Endodermal cell (in vitro differentiated cells): ENCODE results near the gene RYR3. TPM values are rescaled to one million over a fixed set of nuclear protein-coding genes. Genes with fewer than 3 reads are reported as not detected.

Experiments used
- DNase-seq: peaks from one replicate; pipeline ENCODE4 v3.0.0-alpha.2; 2017
- H3K27ac ChIP-seq: 2 replicates; pipeline ENCODE4 v1.5.1; 2013; ENCODE audit warnings: mild to moderate bottlenecking, low read depth, low read length, moderate library complexity
- H3K27me3 ChIP-seq: 2 replicates; pipeline ENCODE4 v1.6.1; 2013; ENCODE audit warnings: mild to moderate bottlenecking, low read length, moderate library complexity; ENCODE audit not compliant: insufficient read depth, control insufficient read depth, poor library complexity, severe bottlenecking
- H3K36me3 ChIP-seq: 2 replicates; pipeline ENCODE4 v1.7.0; 2013; ENCODE audit warnings: mild to moderate bottlenecking, low read length, moderate library complexity; ENCODE audit not compliant: control insufficient read depth, insufficient read depth
- H3K4me1 ChIP-seq: one replicate; pipeline ENCODE4 v1.7.0; 2013; ENCODE audit warnings: low read length; ENCODE audit not compliant: control insufficient read depth, insufficient read depth
- H3K4me3 ChIP-seq: 2 replicates; pipeline ENCODE4 v1.5.1; 2013; ENCODE audit warnings: mild to moderate bottlenecking, low read length, moderate library complexity
- H3K9ac ChIP-seq: 2 replicates; pipeline ENCODE4 v1.6.1; 2013; ENCODE audit warnings: mild to moderate bottlenecking, low read length, moderate library complexity; ENCODE audit not compliant: poor library complexity, severe bottlenecking; ENCODE audit errors: extremely low read depth
- H3K9me3 ChIP-seq: 2 replicates; pipeline ENCODE4 v1.6.1; 2013; ENCODE audit warnings: mild to moderate bottlenecking, low read length, moderate library complexity; ENCODE audit not compliant: control insufficient read depth
- H3K27ac Mint-ChIP-seq: 2 replicates; pipeline ENCODE4 v1.8.0; 2020; ENCODE audit warnings: mixed read lengths
- H3K27me3 Mint-ChIP-seq: 2 replicates; pipeline ENCODE4 v1.8.0; 2021; ENCODE audit warnings: mild to moderate bottlenecking, mixed read lengths; ENCODE audit not compliant: insufficient read depth
- H3K36me3 Mint-ChIP-seq: 2 replicates; pipeline ENCODE4 v1.8.0; 2020; ENCODE audit warnings: low read depth, mixed read lengths
- H3K4me1 Mint-ChIP-seq: 2 replicates; pipeline ENCODE4 v1.8.0; 2020; ENCODE audit warnings: mixed read lengths
- H3K4me3 Mint-ChIP-seq: 2 replicates; pipeline ENCODE4 v1.8.0; 2020; ENCODE audit warnings: mild to moderate bottlenecking, moderate library complexity, mixed read lengths
- H3K9me3 Mint-ChIP-seq: 2 replicates; pipeline ENCODE4 v1.8.0; 2020; ENCODE audit warnings: mild to moderate bottlenecking, mixed read lengths
- WGBS, 2 experiments: methylation state at CpG; one replicate each; pipeline versions ENCODE4 v1.1.5 to v1.1.7; 2013; ENCODE audit warnings: missing lambda C conversion rate in 2 of 2, mixed read lengths in 1 of 2; ENCODE audit not compliant: insufficient coverage in 1 of 2, insufficient read length in 1 of 2; 5-methylcytosine and 5-hydroxymethylcytosine counted together
- total RNA-seq, 2 donors: library from RNA; stranded (reverse); fragmentation: NEBNext Ultra II Directional in 1 of 2; extraction: Animal tissue kit (Norgen Biotek cat#: 25700) in 1 of 2; gene quantifications; 2 replicates in 1 of 2; 3 replicates in 1 of 2; pipeline ENCODE4 v1.2.1, GENCODE V29; 2021
- TF ChIP-seq, protein P1 (sequence below): fragments of 200-600 bp; sonication (generic); conservative IDR thresholded peaks from 2 replicates; pipeline ENCODE4 v1.5.0; 2021; ENCODE audit warnings: antibody characterized with exemption, mild to moderate bottlenecking

Gene RYR3
- total RNA-seq, 2 donors from 2014 or later: 0.71 to 1.4 TPM

DNA sequence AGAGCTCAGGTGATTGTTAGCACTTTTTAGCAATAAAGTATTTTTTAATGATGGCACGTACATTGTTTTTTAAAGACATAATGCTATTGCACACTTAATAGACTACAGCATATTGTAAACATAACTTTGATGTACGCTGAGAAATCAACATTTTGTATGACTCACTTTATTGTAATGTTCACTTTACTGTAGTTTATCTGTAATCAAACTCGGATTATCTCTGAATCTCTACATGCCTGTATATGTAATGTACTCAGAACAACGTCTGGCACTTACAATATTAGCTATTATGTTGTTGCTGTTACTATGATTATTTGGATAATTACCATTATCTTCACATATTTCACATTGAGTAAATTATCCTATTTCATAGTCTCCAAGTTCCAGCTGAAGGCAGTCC, 519.6 kb downstream of the RYR3 start:
- H3K36me3 ChIP-seq: no peaks in the 10 kb centered on the region
- H3K4me1 ChIP-seq: peaks cover 8% of the 10 kb centered on the region
- peaks cover 20% of the 10 kb centered on the region for H3K4me1 Mint-ChIP-seq
- no peaks in the 10 kb centered on the region for H3K27me3 Mint-ChIP-seq
- no peaks in the 10 kb centered on the region for H3K36me3 Mint-ChIP-seq
- DNase-seq: no peak
- no peak overlapping the region for H3K9ac ChIP-seq
- H3K27me3 ChIP-seq: no peaks in the 10 kb centered on the region
- no peaks in the 10 kb centered on the region for H3K9me3 Mint-ChIP-seq
- no peaks in the 10 kb centered on the region for H3K9me3 ChIP-seq
- TF ChIP-seq, protein P1, sequence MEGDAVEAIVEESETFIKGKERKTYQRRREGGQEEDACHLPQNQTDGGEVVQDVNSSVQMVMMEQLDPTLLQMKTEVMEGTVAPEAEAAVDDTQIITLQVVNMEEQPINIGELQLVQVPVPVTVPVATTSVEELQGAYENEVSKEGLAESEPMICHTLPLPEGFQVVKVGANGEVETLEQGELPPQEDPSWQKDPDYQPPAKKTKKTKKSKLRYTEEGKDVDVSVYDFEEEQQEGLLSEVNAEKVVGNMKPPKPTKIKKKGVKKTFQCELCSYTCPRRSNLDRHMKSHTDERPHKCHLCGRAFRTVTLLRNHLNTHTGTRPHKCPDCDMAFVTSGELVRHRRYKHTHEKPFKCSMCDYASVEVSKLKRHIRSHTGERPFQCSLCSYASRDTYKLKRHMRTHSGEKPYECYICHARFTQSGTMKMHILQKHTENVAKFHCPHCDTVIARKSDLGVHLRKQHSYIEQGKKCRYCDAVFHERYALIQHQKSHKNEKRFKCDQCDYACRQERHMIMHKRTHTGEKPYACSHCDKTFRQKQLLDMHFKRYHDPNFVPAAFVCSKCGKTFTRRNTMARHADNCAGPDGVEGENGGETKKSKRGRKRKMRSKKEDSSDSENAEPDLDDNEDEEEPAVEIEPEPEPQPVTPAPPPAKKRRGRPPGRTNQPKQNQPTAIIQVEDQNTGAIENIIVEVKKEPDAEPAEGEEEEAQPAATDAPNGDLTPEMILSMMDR: no peak
- H3K4me3 Mint-ChIP-seq: no peak overlapping the region
- no peak overlapping the region for H3K27ac Mint-ChIP-seq
- H3K27ac ChIP-seq: no peak overlapping the region
- H3K4me3 ChIP-seq: no peak overlapping the region
- WGBS, 2 experiments: 100% methylated on average over 3 of the region's 4 CpGs; no CpG with 5 or more reads in 1 of the 2 experiments

DNA sequence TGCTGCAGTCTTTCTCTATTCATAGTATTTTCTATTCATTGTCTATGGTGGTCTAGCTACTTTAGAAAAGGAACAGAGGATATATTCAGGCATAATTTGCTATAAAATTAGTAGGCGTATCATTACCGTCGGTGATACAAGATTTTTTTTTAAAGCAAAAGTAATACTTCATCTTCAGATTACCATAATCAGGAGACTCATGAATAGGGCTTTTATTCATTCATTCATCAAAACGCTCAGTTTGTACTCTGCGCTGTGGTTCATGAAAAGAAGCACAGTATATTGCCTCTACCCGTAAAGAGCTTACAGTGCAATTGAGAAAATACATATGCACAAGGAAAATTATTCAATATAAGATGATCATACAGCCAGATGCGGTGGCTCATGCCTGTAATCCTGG, 520.9 kb downstream of the RYR3 start:
- TF ChIP-seq, protein P1: no peak
- Histone ChIP-seq H3K9me3 (no peaks in the 10 kb centered on the region), H3K4me1 (peaks cover 8% of the 10 kb centered on the region), H3K27ac (no peak overlapping the region), H3K27me3 (no peaks in the 10 kb centered on the region), H3K36me3 (no peaks in the 10 kb centered on the region), H3K9ac (no peak overlapping the region), H3K4me3 (no peak overlapping the region)
- DNase-seq: no peak
- 88 to 90% methylated on average over 7 of the region's 7 CpGs for whole genome bisulfite sequencing, 2 experiments
- no peak overlapping the region for H3K27ac Mint-ChIP-seq
- H3K36me3 Mint-ChIP-seq: no peaks in the 10 kb centered on the region
- H3K4me3 Mint-ChIP-seq: no peak overlapping the region
- H3K9me3 Mint-ChIP-seq: no peaks in the 10 kb centered on the region
- no peaks in the 10 kb centered on the region for H3K27me3 Mint-ChIP-seq
- H3K4me1 Mint-ChIP-seq: peaks cover 22% of the 10 kb centered on the region

DNA sequence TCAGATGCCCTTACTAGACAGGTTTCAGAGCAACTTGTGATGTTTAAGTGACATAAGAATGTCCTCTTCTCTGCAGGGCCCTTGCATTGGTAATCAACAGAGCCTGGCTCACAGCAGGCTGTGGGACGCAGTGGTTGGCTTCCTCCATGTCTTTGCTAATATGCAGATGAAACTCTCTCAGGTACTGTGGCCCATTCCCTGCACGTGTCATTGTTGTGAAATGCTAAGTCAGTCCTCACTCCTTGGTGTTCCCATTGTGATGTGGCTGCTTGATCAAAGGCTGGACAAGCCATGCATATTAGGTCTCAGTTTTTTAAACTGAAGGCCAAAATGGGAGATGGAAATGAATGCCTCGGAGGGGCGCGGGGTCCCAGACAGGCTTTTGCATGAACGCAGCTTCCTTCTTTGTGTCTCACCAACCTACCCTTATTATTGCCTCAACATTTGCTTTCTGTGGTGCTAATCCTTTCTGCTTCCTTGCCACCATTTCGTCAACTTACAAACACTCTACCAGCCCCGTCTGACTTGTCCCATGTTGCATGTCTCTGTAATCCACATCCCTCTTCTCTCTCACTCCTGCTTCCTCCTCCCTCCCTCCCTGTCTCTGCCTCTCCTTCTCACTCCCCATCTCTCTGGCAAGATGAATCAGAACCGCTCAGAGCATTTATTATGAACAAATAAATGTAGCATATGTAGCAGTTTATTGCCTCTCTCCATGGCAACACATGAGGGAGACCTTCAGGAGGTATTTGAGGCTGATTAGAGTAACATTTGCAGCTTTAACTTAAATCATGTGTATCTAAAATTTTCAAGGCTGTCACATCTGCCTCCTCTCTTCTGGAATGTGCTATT, 524.4 kb downstream of the RYR3 start:
- WGBS, 2 experiments: 24 to 30% methylated on average over 7 to 8 of the region's 9 CpGs
- no peaks in the 10 kb centered on the region for H3K9me3 ChIP-seq
- H3K4me3 ChIP-seq: no peak overlapping the region
- no peaks in the 10 kb centered on the region for H3K27me3 ChIP-seq
- peak overlapping the region; percentile 3 for H3K27ac ChIP-seq
- H3K9me3 Mint-ChIP-seq: no peaks in the 10 kb centered on the region
- peak overlapping the region; percentile 20 for H3K27ac Mint-ChIP-seq
- H3K9ac ChIP-seq: no peak overlapping the region
- peaks cover 22% of the 10 kb centered on the region for H3K4me1 Mint-ChIP-seq
- no peak overlapping the region for H3K4me3 Mint-ChIP-seq
- no peaks in the 10 kb centered on the region for H3K36me3 ChIP-seq
- peaks cover 8% of the 10 kb centered on the region for H3K4me1 ChIP-seq
- H3K36me3 Mint-ChIP-seq: no peaks in the 10 kb centered on the region
- DNase-seq: peak; percentile 87
- TF ChIP-seq, protein P1: no peak
- H3K27me3 Mint-ChIP-seq: no peaks in the 10 kb centered on the region
